GM23248 (cell line): Measurements from ENCODE around the gene JOSD2.

Experiments
- EZH2 ChIP-seq: fragments of 200-600 bp; sonication (generic); IDR thresholded peaks from 2 replicates; pipeline ENCODE4 v1.6.1; 2018; ENCODE audit warnings: antibody characterized with exemption, mild to moderate bottlenecking; ENCODE audit not compliant: insufficient read depth, poor library complexity, severe bottlenecking
- EZH2phosphoT487 ChIP-seq: fragments of 200-600 bp; sonication (generic); IDR thresholded peaks from 2 replicates; pipeline ENCODE4 v1.6.1; 2018; ENCODE audit warnings: antibody characterized with exemption, moderate library complexity, mild to moderate bottlenecking, low read depth; ENCODE audit not compliant: insufficient read depth

GRCh38 chr19:50505856-50506611, 5.0 kb downstream of the JOSD2 start:
- no peak for TF ChIP-seq EZH2
- no peak for TF ChIP-seq EZH2phosphoT487
